Measurements from ENCODE around the gene TMEM204. TPM values are rescaled to one million over a fixed set of nuclear protein-coding genes. Genes with fewer than 3 reads are reported as not detected.

Gene TMEM204
- polyA plus RNA-seq, 1 experiment: 6.2 TPM

- no peak for TF ChIP-seq CTCF (IDR thresholded peaks at IDR 0.05; ENCODE audit: low read depth, low read length)
- ChIA-PET CTCF (no interaction called here), POLR2A (no interaction called here)
- Histone ChIP-seq H3K27me3 (ENCODE audit: control insufficient read depth, insufficient read depth, low read length) (no peaks in the 10 kb centered on the region), H3K9me3 (ENCODE audit: control insufficient read depth, insufficient read depth, low read length) (peaks cover 4% of the 10 kb centered on the region; the same call in 1 of the 2 replicates), H3K4me3 (ENCODE audit: low read depth, low read length) (no peak overlapping the region), H3K27ac (ENCODE audit: low read depth, low read length) (no peak overlapping the region)
- no peak for DNase-seq (ENCODE audit: low read depth, low spot score)
Measured at GRCh38 chr16:1545044-1546040, 11.9 kb downstream of the TMEM204 start.

DNA sequence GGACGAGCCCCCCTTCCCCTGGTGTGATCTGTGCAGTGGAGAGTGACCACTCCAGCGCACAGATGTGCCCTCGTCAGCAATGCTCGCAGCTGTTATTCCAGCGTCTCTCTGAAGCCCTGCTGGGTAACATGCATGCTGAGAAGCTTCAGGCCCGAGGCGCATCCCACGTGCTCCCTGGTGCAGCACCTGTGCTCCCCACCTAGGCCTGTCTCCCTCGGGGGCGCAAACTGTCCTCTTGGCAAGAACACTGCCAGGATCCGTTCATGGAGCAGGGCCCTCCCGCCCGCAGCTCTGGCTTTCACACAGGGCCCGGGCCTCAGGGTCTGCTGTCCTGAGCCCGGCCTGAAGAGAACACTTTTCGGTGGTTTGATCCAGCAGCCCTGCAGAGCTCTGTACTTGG, 13.0 kb downstream of the TMEM204 start:
- no peak for DNase-seq (ENCODE audit: low read depth, low spot score)
- ChIA-PET CTCF (no interaction called here), POLR2A (no interaction called here)
- no peaks in the 10 kb centered on the region for H3K27me3 ChIP-seq (ENCODE audit: control insufficient read depth, insufficient read depth, low read length)
- peaks cover 4% of the 10 kb centered on the region; the same call in 1 of the 2 replicates for H3K9me3 ChIP-seq (ENCODE audit: control insufficient read depth, insufficient read depth, low read length)
- H3K4me3 ChIP-seq (ENCODE audit: low read depth, low read length): no peak overlapping the region
- H3K27ac ChIP-seq (ENCODE audit: low read depth, low read length): no peak overlapping the region
- no peak for TF ChIP-seq CTCF (IDR thresholded peaks at IDR 0.05; ENCODE audit: low read depth, low read length)

DNA sequence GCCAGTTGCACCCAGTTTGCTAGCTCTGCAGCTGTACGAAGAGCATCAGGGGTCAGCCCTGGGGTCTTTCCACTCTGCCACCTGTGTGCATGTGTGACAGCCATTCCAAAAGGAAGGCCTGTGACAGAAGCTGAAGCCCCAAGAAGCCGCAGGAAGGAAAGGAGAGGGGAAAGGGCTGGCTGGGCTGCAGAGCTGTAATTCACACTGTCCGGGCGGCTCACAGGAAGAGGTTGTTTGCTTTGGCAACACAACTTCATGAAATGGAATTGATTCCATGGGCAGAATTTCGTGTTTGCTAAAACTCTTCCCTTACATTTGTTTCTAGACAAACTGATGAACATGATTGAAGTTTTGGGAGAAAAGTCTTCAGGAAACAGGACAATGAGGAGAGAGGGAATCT, 14.8 kb downstream of the TMEM204 start:
- ChIA-PET POLR2A (no interaction called here), CTCF (no interaction called here)
- TF ChIP-seq CTCF (IDR thresholded peaks at IDR 0.05; ENCODE audit: low read depth, low read length): no peak
- no peaks in the 10 kb centered on the region for H3K27me3 ChIP-seq (ENCODE audit: control insufficient read depth, insufficient read depth, low read length)
- H3K27ac ChIP-seq (ENCODE audit: low read depth, low read length): no peak overlapping the region
- peaks cover 4% of the 10 kb centered on the region; the same call in 1 of the 2 replicates for H3K9me3 ChIP-seq (ENCODE audit: control insufficient read depth, insufficient read depth, low read length)
- no peak for DNase-seq (ENCODE audit: low read depth, low spot score)
- no peak overlapping the region for H3K4me3 ChIP-seq (ENCODE audit: low read depth, low read length)

- TF ChIP-seq CTCF (IDR thresholded peaks at IDR 0.05; ENCODE audit: low read depth, low read length): no peak
- ChIA-PET CTCF (no interaction called here), POLR2A (no interaction called here)
- peaks cover 4% of the 10 kb centered on the region; the same call in 1 of the 2 replicates for H3K9me3 ChIP-seq (ENCODE audit: control insufficient read depth, insufficient read depth, low read length)
- no peak for DNase-seq (ENCODE audit: low read depth, low spot score)
- H3K27me3 ChIP-seq (ENCODE audit: control insufficient read depth, insufficient read depth, low read length): no peaks in the 10 kb centered on the region
- H3K4me3 ChIP-seq (ENCODE audit: low read depth, low read length): no peak overlapping the region
- no peak overlapping the region for H3K27ac ChIP-seq (ENCODE audit: low read depth, low read length)
Measured at GRCh38 chr16:1548727-1549126, 15.3 kb downstream of the TMEM204 start.

DNA sequence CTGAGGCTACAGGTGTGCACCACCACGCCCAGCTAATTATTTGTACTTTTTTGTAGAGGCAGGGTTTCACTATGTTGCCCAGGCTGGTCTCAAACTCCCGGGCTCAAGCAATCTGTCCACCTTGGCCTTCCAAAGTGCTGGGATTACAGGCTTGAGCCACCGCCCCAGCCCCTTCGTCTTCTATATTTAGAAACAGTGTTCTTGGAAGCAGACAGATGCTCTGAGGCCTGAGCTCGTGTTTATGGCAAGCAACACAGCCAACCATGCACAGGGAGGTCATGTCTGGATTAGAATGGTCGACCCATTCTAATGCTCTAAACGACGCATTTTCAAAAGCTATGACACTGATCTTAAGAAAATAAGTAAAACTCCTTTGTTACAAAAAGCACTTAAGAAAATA, 16.6 kb downstream of the TMEM204 start:
- H3K27me3 ChIP-seq (ENCODE audit: control insufficient read depth, insufficient read depth, low read length): no peaks in the 10 kb centered on the region
- peaks cover 4% of the 10 kb centered on the region; the same call in 1 of the 2 replicates for H3K9me3 ChIP-seq (ENCODE audit: control insufficient read depth, insufficient read depth, low read length)
- TF ChIP-seq CTCF (IDR thresholded peaks at IDR 0.05; ENCODE audit: low read depth, low read length): no peak
- POLR2A ChIA-PET: no interaction called here
- H3K27ac ChIP-seq (ENCODE audit: low read depth, low read length): no peak overlapping the region
- CTCF ChIA-PET: no interaction called here
- DNase-seq (ENCODE audit: low read depth, low spot score): no peak
- H3K4me3 ChIP-seq (ENCODE audit: low read depth, low read length): no peak overlapping the region

Data from AG04450 (cell line).